Measurements from ENCODE around the gene LARP1. TPM values are rescaled to one million over a fixed set of nuclear protein-coding genes. Genes with fewer than 3 reads are reported as not detected.

LARP1 gene
- 100 to 1,000 TPM; 193 to 369 TPM for total RNA-seq

- Mint-ChIP-seq H3K9me3 (no peaks in the 10 kb centered on the region), H3K4me3 (peak within 1 kb of the TSS; percentile 96), H3K4me1 (ENCODE audit: low read depth in 2 of 2) (peaks cover 32 to 47% of the 10 kb centered on the region in 2 donors), H3K36me3 (peaks cover 4% of the 10 kb centered on the region), H3K27ac (peak within 1 kb of the TSS; percentile 94 to 96), H3K27me3 (no peaks in the 10 kb centered on the region)
- DNase-seq (ENCODE audit: low spot score) (peak; percentile 66), ATAC-seq (peak; percentile 0 to 1)
Measured at GRCh38 chr5:154755361-154756008, at the start of gene LARP1. Gene LARP1 (plus strand): TSS chr5:154755377. CDS start chr5:154755758, 381 bp downstream.

GRCh38 chr5:154706416-154706815 is 48.8 kb upstream of the LARP1 start:
- H3K4me1 Mint-ChIP-seq (ENCODE audit: low read depth in 2 of 2), result no peaks in the 10 kb centered on the region
- H3K9me3 Mint-ChIP-seq, result no peaks in the 10 kb centered on the region
- H3K27ac Mint-ChIP-seq, result no peak overlapping the region
- DNase-seq (ENCODE audit: low spot score), result no peak
- no peaks in the 10 kb centered on the region for H3K27me3 Mint-ChIP-seq
- no peaks in the 10 kb centered on the region for H3K36me3 Mint-ChIP-seq
- H3K4me3 Mint-ChIP-seq, result no peak overlapping the region
- ATAC-seq, result no peak

GRCh38 chr5:154707641-154708040 is 47.5 kb upstream of the LARP1 start:
- Mint-ChIP-seq H3K9me3 (no peaks in the 10 kb centered on the region), H3K27ac (no peak overlapping the region), H3K4me3 (no peak overlapping the region), H3K4me1 (ENCODE audit: low read depth in 2 of 2) (no peaks in the 10 kb centered on the region), H3K36me3 (no peaks in the 10 kb centered on the region), H3K27me3 (no peaks in the 10 kb centered on the region)
- ATAC-seq (no peak), DNase-seq (ENCODE audit: low spot score) (no peak)

GRCh38 chr5:154708207-154708606 is 47.0 kb upstream of the LARP1 start:
- Mint-ChIP-seq H3K36me3 (no peaks in the 10 kb centered on the region), H3K27me3 (no peaks in the 10 kb centered on the region), H3K4me1 (ENCODE audit: low read depth in 2 of 2) (no peaks in the 10 kb centered on the region), H3K4me3 (no peak overlapping the region), H3K27ac (no peak overlapping the region), H3K9me3 (no peaks in the 10 kb centered on the region)
- ATAC-seq, result no peak
- no peak for DNase-seq (ENCODE audit: low spot score)

- Mint-ChIP-seq H3K27ac (no peak overlapping the region), H3K27me3 (no peaks in the 10 kb centered on the region), H3K4me3 (no peak overlapping the region), H3K36me3 (no peaks in the 10 kb centered on the region), H3K4me1 (ENCODE audit: low read depth in 2 of 2) (no peaks in the 10 kb centered on the region), H3K9me3 (no peaks in the 10 kb centered on the region)
- ATAC-seq (no peak), DNase-seq (ENCODE audit: low spot score) (no peak)
Measured at GRCh38 chr5:154708846-154709245, 46.3 kb upstream of the LARP1 start.

- H3K36me3 Mint-ChIP-seq, result no peaks in the 10 kb centered on the region
- DNase-seq (ENCODE audit: low spot score), result no peak
Measured at GRCh38 chr5:154709368-154710305, 45.5 kb upstream of the LARP1 start.

GRCh38 chr5:154712518-154713437 is 42.4 kb upstream of the LARP1 start:
- ATAC-seq (peak; percentile 13 to 32), DNase-seq (ENCODE audit: low spot score) (no peak)
- no peaks in the 10 kb centered on the region for H3K9me3 Mint-ChIP-seq
- peaks cover 0 to 4% of the 10 kb centered on the region in 2 donors for H3K4me1 Mint-ChIP-seq (ENCODE audit: low read depth in 2 of 2)
- no peak overlapping the region for H3K27ac Mint-ChIP-seq
- H3K4me3 Mint-ChIP-seq, result no peak overlapping the region
- H3K36me3 Mint-ChIP-seq, result no peaks in the 10 kb centered on the region
- no peaks in the 10 kb centered on the region for H3K27me3 Mint-ChIP-seq

More at GRCh38 chr5:154709368-154710305, 45.5 kb upstream of the LARP1 start:
- Mint-ChIP-seq H3K27me3 (no peaks in the 10 kb centered on the region), H3K4me3 (no peak overlapping the region), H3K27ac (no peak overlapping the region), H3K4me1 (ENCODE audit: low read depth in 2 of 2) (peaks cover 0 to 2% of the 10 kb centered on the region in 2 donors), H3K9me3 (no peaks in the 10 kb centered on the region)
- no peak for ATAC-seq

- DNase-seq (ENCODE audit: low spot score) (no peak), ATAC-seq (no peak)
- no peaks in the 10 kb centered on the region for H3K36me3 Mint-ChIP-seq
- no peaks in the 10 kb centered on the region for H3K27me3 Mint-ChIP-seq
- peaks cover 0 to 4% of the 10 kb centered on the region in 2 donors for H3K4me1 Mint-ChIP-seq (ENCODE audit: low read depth in 2 of 2)
- H3K4me3 Mint-ChIP-seq, result no peak overlapping the region
- H3K9me3 Mint-ChIP-seq, result no peaks in the 10 kb centered on the region
- no peak overlapping the region for H3K27ac Mint-ChIP-seq
Measured at GRCh38 chr5:154713615-154714125, 41.5 kb upstream of the LARP1 start.

GRCh38 chr5:154714266-154714986 is 40.8 kb upstream of the LARP1 start:
- Mint-ChIP-seq H3K4me3 (peak overlapping the region; percentile 18), H3K27ac (no peak overlapping the region)
- ATAC-seq, result peak in 1 of 2 donors; percentile 39

GRCh38 chr5:154721481-154722058 is 33.6 kb upstream of the LARP1 start:
- H3K27me3 Mint-ChIP-seq, result no peaks in the 10 kb centered on the region
- H3K36me3 Mint-ChIP-seq, result no peaks in the 10 kb centered on the region
- no peak overlapping the region for H3K27ac Mint-ChIP-seq
- H3K4me3 Mint-ChIP-seq, result no peak overlapping the region
- DNase-seq (ENCODE audit: low spot score), result no peak
- no peak for ATAC-seq
- H3K4me1 Mint-ChIP-seq (ENCODE audit: low read depth in 2 of 2), result no peaks in the 10 kb centered on the region
- no peaks in the 10 kb centered on the region for H3K9me3 Mint-ChIP-seq

More at GRCh38 chr5:154714266-154714986, 40.8 kb upstream of the LARP1 start:
- Mint-ChIP-seq H3K36me3 (no peaks in the 10 kb centered on the region), H3K4me1 (ENCODE audit: low read depth in 2 of 2) (peaks cover 0 to 4% of the 10 kb centered on the region in 2 donors), H3K27me3 (no peaks in the 10 kb centered on the region), H3K9me3 (no peaks in the 10 kb centered on the region)
- DNase-seq (ENCODE audit: low spot score), result no peak

GRCh38 chr5:154722097-154722496 is 33.1 kb upstream of the LARP1 start:
- Mint-ChIP-seq H3K4me3 (no peak overlapping the region), H3K9me3 (no peaks in the 10 kb centered on the region), H3K27ac (no peak overlapping the region), H3K36me3 (no peaks in the 10 kb centered on the region), H3K27me3 (no peaks in the 10 kb centered on the region), H3K4me1 (ENCODE audit: low read depth in 2 of 2) (no peaks in the 10 kb centered on the region)
- DNase-seq (ENCODE audit: low spot score) (no peak), ATAC-seq (no peak)

GRCh38 chr5:154722936-154723335 is 32.2 kb upstream of the LARP1 start:
- no peaks in the 10 kb centered on the region for H3K27me3 Mint-ChIP-seq
- ATAC-seq (no peak), DNase-seq (ENCODE audit: low spot score) (no peak)
- no peak overlapping the region for H3K4me3 Mint-ChIP-seq
- H3K9me3 Mint-ChIP-seq, result no peaks in the 10 kb centered on the region
- no peak overlapping the region for H3K27ac Mint-ChIP-seq
- no peaks in the 10 kb centered on the region for H3K4me1 Mint-ChIP-seq (ENCODE audit: low read depth in 2 of 2)
- no peaks in the 10 kb centered on the region for H3K36me3 Mint-ChIP-seq
